ENCODE data around the gene DONSON. TPM values are rescaled to one million over a fixed set of nuclear protein-coding genes. Genes with fewer than 3 reads are reported as not detected.

The DONSON gene
- total RNA-seq, 1 donor from 2014 or later, result 5.0 TPM

DNA sequence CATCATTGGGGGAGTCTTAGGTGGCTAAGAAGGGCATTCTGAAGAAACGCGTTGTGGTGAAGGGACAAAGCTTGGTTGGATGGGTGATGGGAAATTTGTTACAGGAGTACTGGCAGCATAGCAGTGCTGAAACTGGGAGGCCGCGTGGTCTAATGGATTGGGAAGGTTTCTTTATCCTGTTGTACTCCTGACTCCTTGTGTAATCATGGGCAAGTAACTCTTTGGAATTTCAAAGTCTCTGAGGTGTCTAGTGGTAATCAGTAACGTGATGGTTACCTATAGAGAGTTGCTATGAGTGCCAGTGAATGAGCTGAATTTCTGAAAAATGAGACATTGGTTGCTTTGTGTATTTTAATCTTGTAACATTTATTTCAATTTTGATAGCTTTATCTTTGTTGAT is 18.5 kb downstream of the DONSON start:
- Histone ChIP-seq H3K27me3 (ENCODE audit: low read depth) (no peaks in the 10 kb centered on the region), H3K9me3 (no peaks in the 10 kb centered on the region), H3K27ac (no peak overlapping the region), H3K36me3 (peaks cover 85% of the 10 kb centered on the region), H3K4me3 (no peak overlapping the region), H3K4me1 (no peaks in the 10 kb centered on the region)
- no peak for ATAC-seq
- DNase-seq, result no peak
- intact Hi-C loops (cut with DNase I), result no loop called here
- TF ChIP-seq, protein P1, sequence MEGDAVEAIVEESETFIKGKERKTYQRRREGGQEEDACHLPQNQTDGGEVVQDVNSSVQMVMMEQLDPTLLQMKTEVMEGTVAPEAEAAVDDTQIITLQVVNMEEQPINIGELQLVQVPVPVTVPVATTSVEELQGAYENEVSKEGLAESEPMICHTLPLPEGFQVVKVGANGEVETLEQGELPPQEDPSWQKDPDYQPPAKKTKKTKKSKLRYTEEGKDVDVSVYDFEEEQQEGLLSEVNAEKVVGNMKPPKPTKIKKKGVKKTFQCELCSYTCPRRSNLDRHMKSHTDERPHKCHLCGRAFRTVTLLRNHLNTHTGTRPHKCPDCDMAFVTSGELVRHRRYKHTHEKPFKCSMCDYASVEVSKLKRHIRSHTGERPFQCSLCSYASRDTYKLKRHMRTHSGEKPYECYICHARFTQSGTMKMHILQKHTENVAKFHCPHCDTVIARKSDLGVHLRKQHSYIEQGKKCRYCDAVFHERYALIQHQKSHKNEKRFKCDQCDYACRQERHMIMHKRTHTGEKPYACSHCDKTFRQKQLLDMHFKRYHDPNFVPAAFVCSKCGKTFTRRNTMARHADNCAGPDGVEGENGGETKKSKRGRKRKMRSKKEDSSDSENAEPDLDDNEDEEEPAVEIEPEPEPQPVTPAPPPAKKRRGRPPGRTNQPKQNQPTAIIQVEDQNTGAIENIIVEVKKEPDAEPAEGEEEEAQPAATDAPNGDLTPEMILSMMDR (IDR thresholded peaks at IDR 0.05), result no peak

DNA sequence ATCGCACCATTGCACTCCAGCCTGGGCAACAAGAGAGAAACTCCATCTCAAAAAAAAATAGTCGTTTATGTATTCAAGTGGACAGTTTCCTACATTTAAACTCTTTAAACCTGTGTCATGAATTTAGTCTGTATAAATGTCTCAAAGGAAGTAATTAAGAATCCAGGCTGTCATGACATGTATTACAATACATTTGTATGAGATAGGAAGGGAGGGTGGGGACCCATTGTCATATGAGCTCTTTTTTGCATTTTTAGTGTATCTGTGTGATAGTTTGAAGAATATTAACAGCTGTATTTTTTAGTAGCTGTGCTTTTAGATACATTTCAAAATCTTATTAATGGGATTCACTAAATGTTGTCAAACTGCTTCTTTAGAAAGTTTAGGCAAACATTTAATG is 20.0 kb downstream of the DONSON start:
- DNase-seq, result no peak
- Histone ChIP-seq H3K4me3 (no peak overlapping the region), H3K9me3 (no peaks in the 10 kb centered on the region), H3K27ac (no peak overlapping the region), H3K4me1 (no peaks in the 10 kb centered on the region), H3K27me3 (ENCODE audit: low read depth) (no peaks in the 10 kb centered on the region), H3K36me3 (peaks cover 85% of the 10 kb centered on the region)
- TF ChIP-seq, protein P1 (IDR thresholded peaks at IDR 0.05), result no peak
- ATAC-seq, result no peak
- intact Hi-C loops (cut with DNase I), result no loop called here

DNA sequence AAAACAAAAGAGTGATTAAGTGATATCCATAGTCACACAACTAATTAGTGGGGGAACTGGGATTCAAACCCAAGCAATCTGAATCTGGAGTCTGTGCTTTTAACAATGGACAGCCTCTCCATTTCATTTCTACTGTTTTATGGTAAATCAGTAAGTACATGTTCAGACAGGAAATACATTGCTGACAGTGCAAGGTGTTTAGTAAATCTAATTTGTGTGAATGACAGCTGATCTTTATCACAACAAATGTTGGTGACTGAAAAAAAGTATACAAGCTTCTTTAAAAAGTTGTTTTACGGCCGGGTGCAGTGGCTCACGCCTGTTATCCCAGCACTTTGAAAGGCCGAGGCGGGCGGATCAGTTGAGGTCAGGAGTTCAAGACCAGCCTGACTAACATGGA is 20.6 kb downstream of the DONSON start:
- H3K4me1 ChIP-seq, result no peaks in the 10 kb centered on the region
- intact Hi-C loops (cut with DNase I), result no loop called here
- H3K36me3 ChIP-seq, result peaks cover 85% of the 10 kb centered on the region
- DNase-seq, result no peak
- no peaks in the 10 kb centered on the region for H3K9me3 ChIP-seq
- no peak overlapping the region for H3K4me3 ChIP-seq
- no peak for ATAC-seq
- H3K27me3 ChIP-seq (ENCODE audit: low read depth), result no peaks in the 10 kb centered on the region
- no peak overlapping the region for H3K27ac ChIP-seq
- TF ChIP-seq, protein P1 (IDR thresholded peaks at IDR 0.05), result no peak

DNA sequence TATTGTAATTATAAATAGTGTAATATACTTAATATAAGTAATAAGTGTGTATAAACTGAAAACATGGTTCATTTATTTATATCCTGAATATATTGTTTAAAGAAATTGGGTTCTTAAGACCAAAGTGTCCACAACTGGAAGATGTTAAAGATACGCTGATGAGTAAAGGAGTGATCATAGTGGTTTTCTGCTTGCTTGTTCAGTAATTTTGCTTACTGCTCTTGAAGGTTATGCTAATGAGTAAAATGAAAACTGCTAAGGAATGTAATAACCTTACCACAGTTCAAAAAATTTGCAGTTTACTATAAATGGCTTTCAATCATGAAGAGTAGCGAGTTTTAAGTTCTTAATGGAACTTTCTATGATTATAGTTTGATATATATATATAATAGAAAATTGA is 22.0 kb downstream of the DONSON start:
- H3K36me3 ChIP-seq, result peaks cover 85% of the 10 kb centered on the region
- no peaks in the 10 kb centered on the region for H3K9me3 ChIP-seq
- DNase-seq (no peak), ATAC-seq (no peak)
- no peak overlapping the region for H3K4me3 ChIP-seq
- intact Hi-C loops (cut with DNase I), result no loop called here
- TF ChIP-seq, protein P1 (IDR thresholded peaks at IDR 0.05), result no peak
- no peaks in the 10 kb centered on the region for H3K4me1 ChIP-seq
- H3K27ac ChIP-seq, result no peak overlapping the region
- no peaks in the 10 kb centered on the region for H3K27me3 ChIP-seq (ENCODE audit: low read depth)

DNA sequence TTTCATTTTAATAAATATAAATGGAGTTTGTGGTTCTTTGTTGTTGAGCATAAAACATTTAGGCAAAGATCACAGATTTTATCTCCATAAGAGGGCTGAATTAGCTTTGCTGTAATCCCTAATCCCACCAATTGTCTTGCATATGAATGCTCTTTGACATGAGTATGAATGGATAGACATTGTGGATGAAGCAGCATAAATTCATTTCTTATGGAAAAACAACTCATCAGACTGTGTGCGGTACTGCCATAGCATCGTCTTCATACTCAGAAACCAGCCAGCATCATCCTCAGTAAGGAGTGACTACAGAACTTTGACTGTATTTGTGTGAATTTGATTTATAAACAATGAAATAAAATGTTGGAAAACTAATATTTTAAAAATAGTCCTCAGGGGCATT is 26.1 kb downstream of the DONSON start:
- Histone ChIP-seq H3K4me3 (no peak overlapping the region), H3K4me1 (peaks cover 8% of the 10 kb centered on the region), H3K27ac (no peak overlapping the region), H3K9me3 (no peaks in the 10 kb centered on the region), H3K27me3 (ENCODE audit: low read depth) (no peaks in the 10 kb centered on the region), H3K36me3 (peaks cover 85% of the 10 kb centered on the region)
- intact Hi-C loops (cut with DNase I), result no loop called here
- TF ChIP-seq, protein P1 (IDR thresholded peaks at IDR 0.05), result no peak
- ATAC-seq (no peak), DNase-seq (no peak)

DNA sequence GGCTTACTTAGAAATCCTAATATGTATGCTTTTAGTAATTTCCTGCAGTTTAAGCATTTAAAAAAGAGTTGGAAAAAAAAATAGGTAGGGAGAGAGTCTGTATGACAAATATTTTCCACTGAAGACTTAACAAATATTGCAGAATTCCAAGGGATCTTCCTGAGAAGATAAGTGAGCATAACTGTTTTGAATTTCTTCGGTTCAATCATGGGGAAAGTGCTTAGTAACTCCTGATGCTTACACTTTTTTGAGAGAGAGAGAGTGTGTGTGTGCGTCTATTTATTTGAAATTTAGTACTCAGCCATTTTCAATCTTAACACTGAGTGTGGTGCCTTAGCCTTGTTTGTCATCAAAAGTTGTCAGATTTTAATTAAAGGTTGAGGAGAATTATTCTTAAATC is 27.1 kb downstream of the DONSON start:
- intact Hi-C loops (cut with DNase I), result no loop called here
- Histone ChIP-seq H3K27ac (no peak overlapping the region), H3K9me3 (no peaks in the 10 kb centered on the region), H3K36me3 (peaks cover 86% of the 10 kb centered on the region), H3K4me1 (peaks cover 18% of the 10 kb centered on the region), H3K27me3 (ENCODE audit: low read depth) (no peaks in the 10 kb centered on the region), H3K4me3 (no peak overlapping the region)
- DNase-seq (no peak), ATAC-seq (no peak)
- TF ChIP-seq, protein P1 (IDR thresholded peaks at IDR 0.05), result no peak
